A172 (cell line): ENCODE data around the gene CAMTA1. TPM values are rescaled to one million over a fixed set of nuclear protein-coding genes. Genes with fewer than 3 reads are reported as not detected.
A peak's percentile ranks its signal among the peaks of the same experiment; 100 is the strongest.
"Not testable (repeated sequence)": the region's sequence is repeated elsewhere in the genome, so short reads cannot be mapped to it uniquely, and the experiment has no call there.

Experiments
- DNase-seq: peaks from one replicate; pipeline ENCODE4 v3.0.0-alpha.2; 2015; ENCODE audit warnings: low spot score
- total RNA-seq: library from RNA; depleted of rRNA; stranded (reverse); fragments of >200 nt; shearing (Covaris generic); gene quantifications from 2 replicates; pipeline ENCODE4 v1.2.3, GENCODE V29; 2014

The CAMTA1 gene
- total RNA-seq, 1 experiment from 2014 or later = 97.5 TPM

GRCh38 chr1:6845786-6846185, 60.5 kb downstream of the CAMTA1 start:
- DNase-seq = not testable (repeated sequence)

GRCh38 chr1:6848816-6849215, 63.6 kb downstream of the CAMTA1 start:
- no peak for DNase-seq

DNA sequence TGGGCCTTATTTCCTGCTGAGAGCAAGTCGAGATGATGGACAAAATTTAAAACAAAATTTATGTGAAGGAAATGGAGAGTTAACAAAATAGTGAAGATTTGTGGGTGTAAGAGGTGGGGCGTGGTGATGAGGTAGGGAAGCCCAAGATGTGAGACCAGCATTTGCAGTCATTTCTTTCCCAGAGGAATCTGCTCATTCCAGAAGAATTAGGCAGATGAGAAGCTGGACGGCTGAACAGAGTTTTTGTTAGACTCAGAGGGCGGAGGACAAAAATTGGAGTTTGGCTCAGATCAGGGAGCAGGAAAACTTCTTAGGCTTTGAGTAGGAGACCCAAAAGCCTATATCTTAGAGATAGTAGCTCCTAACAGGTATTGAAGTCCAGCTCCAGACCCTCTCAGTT, 65.3 kb downstream of the CAMTA1 start:
- no peak for DNase-seq

DNA sequence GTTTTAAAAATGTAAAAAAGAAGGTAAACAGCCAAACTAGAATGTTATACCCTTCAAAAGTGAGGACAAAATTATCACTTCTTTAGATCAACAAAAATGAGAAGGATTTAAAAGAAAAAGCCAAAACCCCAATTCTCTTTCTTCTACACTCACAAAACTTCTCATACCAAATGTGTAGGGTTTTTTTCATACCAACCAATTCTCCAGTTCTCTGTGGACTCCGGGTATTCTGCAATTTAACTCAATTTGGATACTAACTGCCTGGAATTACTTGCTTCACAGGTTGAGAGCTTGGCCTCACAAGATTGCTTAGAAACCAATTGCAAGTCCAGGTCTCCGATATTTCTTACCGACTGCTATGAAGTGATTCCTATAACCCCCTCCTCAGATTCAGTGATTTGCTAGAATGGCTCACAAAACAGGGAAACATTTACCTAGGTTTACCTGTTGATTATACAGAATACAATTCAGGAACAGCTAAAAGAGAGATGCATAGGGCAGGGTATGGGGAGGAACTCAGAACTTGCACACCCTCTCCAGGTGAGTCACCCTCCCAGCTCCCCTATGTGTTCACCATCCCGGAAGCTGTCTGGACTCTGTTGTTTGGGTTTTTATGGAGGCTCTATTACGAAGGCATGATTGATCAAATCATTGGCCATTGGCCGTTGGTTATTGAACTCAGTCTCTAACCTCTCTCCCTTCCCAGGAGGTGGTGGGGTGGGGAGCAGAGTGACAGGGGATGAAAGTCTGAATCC, 67.1 kb downstream of the CAMTA1 start:
- no peak for DNase-seq

DNA sequence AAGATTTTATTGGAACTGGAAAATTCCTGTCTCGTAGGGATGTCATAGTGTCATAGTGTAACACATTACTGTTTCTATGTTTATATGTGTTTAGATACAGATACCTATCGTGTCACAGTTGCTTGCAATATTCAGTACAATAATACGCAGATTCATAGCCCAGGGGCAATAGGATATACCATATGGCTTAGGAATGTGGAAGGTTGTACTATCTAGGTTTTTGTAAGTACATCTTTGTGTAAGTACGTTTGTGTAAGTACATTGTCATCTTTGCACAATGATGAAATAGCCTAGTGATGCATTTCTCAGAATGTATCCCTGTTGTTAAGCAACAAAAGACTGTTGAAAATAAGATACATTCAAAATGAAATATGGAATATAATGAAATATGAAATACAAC, 68.9 kb downstream of the CAMTA1 start:
- DNase-seq = no peak

GRCh38 chr1:6857831-6858230, 72.6 kb downstream of the CAMTA1 start:
- no peak for DNase-seq

- no peak for DNase-seq
Measured at GRCh38 chr1:6858596-6858995, 73.3 kb downstream of the CAMTA1 start.

DNA sequence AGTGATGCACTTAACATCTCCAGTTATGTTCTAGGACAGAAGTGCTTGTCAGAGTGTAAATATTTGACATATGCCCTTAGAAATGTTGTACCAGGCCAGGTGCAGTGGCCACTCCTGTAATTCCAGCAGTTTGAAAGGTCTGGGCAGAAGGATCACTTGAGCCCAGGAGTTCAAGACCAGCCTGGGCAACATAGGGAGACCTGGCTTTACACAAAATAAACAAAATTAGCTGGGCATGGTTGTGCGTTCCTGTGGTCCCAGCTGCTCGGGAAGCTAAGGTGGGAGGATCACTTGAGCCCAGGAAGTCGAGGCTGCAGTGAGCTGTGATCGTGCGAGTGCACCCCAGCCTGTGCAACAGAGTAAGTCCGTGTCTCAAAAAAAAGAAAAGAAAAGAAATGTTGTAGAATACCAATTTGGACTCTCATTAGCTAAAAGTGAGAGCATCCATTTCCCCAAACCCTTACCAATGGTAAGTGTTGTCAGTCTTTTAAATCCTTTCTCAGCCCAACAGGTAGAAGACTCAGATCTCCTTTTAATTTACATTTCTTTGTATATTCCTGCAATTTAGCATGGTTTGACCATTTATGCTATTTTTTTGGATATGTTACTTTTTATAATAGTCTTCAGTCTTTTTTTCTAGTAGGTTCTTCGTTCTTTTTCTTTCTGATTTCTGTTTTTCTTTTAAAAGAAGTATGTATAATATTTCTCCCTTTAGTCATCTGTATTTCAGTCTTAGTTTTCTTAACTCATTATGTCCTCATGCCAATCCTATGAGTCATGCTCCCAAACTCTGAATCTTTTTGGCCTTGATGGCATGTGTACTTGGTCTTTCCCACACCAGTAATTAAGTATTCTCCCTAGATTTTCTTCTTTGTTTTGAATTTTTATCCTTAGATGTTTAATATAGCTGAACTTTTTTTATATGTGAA, 74.4 kb downstream of the CAMTA1 start:
- peak; percentile 81 for DNase-seq

- DNase-seq = peak; percentile 30
Measured at GRCh38 chr1:6860401-6860800, 75.1 kb downstream of the CAMTA1 start.

DNA sequence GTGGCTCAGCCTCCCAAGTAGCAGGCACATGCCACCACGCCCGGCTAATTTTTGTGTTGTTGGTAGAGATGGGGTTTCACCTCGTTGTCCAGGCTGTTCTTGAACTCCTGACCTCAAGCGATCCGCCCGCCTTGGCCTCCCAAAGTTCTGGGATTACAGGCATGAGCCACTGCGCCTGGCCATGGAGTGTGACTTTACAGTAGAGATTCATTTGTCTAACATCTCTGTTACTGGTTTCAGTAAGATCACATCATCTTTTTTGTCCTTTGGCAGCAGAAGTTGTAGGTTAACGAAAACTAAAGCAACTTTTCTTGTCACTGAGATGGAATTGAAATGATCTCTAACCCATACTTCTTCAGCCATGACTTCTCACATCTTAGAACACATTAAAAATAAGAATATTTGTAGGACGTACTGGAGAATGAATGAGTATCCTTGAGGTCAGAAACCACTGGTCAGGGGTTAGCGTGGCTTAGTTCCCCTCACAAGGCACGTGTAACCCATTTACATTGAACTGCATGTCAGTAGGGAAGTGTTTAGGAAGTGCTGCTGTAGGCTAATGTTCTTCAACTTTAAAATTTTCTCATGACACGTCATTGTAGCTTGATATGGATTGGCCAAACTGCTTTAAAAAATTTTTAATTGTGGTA, 75.9 kb downstream of the CAMTA1 start:
- no peak for DNase-seq

GRCh38 chr1:6862906-6863305, 77.7 kb downstream of the CAMTA1 start:
- DNase-seq = no peak

DNA sequence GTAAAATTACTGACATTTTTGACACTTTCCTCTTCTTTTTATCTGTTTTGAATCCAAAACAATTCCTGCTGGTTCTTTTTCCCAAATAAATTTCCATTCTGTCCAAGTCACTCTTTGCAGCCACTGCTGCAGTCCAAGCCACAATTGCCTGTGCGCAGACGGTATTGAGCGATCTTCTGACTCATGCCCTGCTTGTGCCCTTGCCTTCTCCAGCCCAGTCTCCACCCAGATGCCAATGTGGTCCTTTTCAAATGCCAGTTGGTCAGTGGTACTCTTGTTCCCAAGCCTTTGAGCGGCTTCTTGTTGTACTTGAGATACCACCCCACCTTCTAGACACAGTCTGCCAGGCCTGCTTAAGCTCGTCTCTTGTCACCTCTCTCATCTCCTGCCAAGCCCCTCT, 78.9 kb downstream of the CAMTA1 start:
- peak; percentile 37 for DNase-seq

DNA sequence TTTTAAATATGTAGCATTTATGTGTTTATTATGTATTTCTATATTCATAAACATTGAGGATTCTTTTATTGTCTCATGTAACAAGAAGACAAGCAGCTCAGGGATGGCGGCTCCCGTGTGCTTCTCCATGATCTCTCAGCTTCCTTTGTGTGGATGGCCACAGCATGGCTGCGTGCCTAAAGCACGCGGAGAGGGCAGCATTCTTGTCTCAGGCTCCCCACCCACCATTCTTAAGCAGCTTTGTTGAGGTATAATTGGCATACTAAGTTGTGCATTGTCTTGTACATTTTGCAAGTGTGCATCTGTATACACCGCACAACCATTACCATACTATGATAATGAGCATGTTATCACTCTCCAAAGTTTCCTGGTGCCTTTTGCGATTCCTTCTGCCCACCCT, 81.6 kb downstream of the CAMTA1 start:
- DNase-seq = no peak

- no peak for DNase-seq
Measured at GRCh38 chr1:6867321-6867720, 82.1 kb downstream of the CAMTA1 start.

GRCh38 chr1:6867729-6868659, 82.7 kb downstream of the CAMTA1 start:
- DNase-seq = no peak

DNA sequence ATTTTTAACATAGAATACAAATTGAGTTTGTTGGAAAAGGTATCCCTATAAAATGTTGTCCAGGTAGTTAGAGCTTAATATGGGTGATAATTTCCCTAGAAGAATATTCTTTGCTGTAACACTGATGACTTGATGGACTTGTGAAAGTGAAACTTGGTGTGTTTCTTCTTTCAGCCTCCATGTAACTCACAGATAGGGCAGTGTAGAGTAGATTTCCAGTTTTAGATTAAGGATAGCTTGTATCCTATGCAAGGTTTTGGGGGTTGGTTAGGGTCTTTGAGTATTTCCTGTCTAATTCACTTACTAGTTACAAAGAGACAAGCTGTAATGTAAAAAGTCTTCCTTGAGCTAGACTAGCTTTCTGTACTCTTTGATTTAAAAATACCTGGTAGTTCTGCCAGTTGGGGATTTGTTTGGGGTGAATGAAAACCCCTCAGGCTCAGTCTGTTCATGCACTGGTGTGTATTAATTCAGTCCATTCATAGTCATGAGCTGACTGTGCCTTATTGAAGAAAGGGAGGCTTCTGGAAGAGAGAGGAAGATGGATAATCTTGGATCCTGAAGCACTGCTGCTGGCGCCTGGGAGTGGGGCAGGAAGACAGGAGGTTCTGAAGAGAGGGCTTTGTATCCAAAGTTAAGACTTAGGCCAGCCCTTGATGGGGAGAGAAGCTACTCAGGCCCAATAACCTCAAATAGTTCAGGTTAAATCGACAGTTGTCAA, 83.6 kb downstream of the CAMTA1 start:
- no peak for DNase-seq

DNA sequence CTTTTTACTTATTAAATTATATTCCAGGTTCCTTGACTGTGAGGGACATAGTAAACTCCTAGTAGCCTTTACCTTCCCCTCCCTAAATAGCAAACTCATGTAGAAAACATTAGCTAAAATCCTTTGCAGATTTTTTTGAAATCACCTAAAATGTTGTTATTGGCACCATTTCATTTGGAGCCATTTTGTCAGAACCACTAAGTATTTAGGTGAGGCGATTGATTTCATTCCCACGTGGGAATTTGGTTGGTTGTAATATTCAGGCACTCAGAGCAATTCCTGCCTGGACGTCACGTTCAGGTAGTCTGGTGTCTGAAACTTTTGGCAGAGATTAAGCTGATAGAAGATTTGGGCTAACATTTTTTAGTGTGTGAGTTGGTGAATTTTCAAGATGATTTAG, 84.3 kb downstream of the CAMTA1 start:
- no peak for DNase-seq

GRCh38 chr1:6870086-6870485, 84.8 kb downstream of the CAMTA1 start:
- no peak for DNase-seq

DNA sequence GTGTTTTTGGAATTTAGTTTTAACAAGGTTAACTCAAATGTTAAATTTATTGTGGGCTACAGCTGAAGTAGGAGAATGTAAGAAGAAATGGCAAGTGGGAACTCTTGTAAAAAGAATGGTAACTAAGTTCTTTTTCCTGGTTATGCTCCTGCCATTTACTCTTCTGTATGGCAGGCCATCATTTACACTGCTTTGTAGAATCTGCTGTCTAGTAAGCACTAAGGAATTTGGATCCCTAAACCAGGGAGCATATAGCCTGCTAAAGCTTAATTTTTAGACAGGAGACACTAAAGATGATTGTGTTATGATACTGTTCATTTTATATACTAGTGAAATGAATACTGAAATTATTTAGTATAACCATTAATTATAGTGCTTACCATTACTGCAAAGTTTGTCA, 85.3 kb downstream of the CAMTA1 start:
- no peak for DNase-seq

DNA sequence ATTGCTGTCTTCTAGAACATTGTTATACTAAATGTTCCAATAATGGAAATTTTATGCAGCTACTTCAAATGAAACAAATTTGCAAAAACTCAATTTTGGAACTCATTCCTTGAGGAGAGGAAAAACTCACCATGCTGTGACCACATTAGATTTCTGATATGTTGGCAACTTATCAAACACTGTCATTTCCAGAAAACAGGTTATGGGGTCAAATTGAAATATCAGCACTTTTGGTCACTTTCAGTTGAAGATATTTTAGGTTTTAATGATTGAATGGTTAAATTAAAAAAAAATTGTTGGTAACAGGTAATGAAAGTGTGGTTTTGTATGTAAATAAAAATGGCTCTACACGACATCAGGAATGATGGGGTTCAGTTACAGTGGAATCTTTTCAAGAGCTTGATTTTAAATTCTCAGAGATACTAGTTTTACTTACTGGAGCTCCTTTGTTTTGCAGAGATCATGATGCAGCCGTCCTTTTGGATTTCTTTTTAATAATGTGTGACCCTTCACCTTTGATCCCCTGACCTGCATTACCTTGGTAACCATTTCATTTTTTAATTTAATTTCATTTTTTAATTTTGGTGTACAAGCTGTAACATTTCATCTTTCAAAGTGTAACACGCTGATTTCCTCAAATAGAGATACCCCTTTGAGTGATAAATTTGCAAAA, 86.2 kb downstream of the CAMTA1 start:
- no peak for DNase-seq
